ENCODE data around the gene LTBP1.

DNA sequence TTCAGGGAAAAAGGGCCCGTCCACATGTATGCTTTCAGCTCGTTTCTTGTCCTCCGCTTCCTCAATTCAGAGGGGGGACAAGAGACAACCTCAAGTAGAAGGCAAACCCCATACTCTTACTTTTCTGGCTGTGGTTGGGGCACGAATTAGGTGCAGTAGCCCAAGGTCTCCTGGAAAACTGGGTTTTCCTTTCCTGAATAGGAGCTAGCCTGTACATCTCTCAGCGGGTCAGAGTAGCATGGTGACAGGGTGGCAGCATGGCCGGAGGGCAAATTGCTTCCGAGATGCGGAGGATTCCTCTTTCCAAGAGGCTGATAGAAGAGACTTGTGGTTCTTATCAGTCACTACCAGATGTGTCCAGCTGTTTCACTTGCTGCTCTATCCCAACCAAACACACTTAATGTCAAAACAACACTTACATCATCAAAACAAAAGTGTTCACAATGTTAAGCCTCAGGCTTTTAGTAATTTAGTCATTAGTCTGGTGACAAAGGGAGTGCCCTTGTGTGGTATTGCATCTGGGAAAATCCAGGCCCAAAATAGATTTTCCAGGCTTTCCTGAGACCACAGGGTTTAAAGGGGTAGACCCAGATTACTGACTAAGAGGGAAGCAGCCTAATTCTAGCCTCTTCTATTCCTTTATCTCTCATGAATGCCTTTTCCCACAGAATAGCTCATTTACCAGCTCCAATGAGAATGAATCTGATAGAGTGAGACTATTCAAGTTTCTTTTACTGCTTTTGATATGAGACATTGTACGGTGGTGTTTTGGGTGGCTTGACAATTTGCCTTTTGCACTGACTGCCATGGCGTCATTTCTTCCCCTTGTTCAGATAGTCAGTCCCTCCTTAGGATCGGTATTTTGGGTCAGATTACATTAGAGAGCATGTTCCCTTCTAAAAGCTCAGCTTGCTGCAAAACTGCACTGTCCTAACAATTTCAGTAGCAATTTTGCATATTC lies 162.0 kb downstream of the LTBP1 start:
- TF ChIP-seq, protein P1, sequence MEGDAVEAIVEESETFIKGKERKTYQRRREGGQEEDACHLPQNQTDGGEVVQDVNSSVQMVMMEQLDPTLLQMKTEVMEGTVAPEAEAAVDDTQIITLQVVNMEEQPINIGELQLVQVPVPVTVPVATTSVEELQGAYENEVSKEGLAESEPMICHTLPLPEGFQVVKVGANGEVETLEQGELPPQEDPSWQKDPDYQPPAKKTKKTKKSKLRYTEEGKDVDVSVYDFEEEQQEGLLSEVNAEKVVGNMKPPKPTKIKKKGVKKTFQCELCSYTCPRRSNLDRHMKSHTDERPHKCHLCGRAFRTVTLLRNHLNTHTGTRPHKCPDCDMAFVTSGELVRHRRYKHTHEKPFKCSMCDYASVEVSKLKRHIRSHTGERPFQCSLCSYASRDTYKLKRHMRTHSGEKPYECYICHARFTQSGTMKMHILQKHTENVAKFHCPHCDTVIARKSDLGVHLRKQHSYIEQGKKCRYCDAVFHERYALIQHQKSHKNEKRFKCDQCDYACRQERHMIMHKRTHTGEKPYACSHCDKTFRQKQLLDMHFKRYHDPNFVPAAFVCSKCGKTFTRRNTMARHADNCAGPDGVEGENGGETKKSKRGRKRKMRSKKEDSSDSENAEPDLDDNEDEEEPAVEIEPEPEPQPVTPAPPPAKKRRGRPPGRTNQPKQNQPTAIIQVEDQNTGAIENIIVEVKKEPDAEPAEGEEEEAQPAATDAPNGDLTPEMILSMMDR (IDR thresholded peaks at IDR 0.05): no peak
- TF ChIP-seq, protein P2, sequence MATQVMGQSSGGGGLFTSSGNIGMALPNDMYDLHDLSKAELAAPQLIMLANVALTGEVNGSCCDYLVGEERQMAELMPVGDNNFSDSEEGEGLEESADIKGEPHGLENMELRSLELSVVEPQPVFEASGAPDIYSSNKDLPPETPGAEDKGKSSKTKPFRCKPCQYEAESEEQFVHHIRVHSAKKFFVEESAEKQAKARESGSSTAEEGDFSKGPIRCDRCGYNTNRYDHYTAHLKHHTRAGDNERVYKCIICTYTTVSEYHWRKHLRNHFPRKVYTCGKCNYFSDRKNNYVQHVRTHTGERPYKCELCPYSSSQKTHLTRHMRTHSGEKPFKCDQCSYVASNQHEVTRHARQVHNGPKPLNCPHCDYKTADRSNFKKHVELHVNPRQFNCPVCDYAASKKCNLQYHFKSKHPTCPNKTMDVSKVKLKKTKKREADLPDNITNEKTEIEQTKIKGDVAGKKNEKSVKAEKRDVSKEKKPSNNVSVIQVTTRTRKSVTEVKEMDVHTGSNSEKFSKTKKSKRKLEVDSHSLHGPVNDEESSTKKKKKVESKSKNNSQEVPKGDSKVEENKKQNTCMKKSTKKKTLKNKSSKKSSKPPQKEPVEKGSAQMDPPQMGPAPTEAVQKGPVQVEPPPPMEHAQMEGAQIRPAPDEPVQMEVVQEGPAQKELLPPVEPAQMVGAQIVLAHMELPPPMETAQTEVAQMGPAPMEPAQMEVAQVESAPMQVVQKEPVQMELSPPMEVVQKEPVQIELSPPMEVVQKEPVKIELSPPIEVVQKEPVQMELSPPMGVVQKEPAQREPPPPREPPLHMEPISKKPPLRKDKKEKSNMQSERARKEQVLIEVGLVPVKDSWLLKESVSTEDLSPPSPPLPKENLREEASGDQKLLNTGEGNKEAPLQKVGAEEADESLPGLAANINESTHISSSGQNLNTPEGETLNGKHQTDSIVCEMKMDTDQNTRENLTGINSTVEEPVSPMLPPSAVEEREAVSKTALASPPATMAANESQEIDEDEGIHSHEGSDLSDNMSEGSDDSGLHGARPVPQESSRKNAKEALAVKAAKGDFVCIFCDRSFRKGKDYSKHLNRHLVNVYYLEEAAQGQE (IDR thresholded peaks at IDR 0.05; ENCODE audit: insufficient read depth in 1 of 2, low read depth in 2 of 2, low read length in 1 of 2): no peak
- no peak for TF ChIP-seq SIN3A (IDR thresholded peaks at IDR 0.05; ENCODE audit: borderline replicate concordance, insufficient read depth, low read depth, low read length)

All from Panc1 (cell line).